Calu3 (cell line): ENCODE data around the gene PKN3. TPM values are rescaled to one million over a fixed set of nuclear protein-coding genes. Genes with fewer than 3 reads are reported as not detected.

ENCODE experiments used
- BruUV-seq: library from RNA; stranded (reverse); fragments of 400-500 nt; replicated peaks from 2 replicates; lab custom pipeline; 2021; lab: Mats Ljungman, UMichigan
- CTCF ChIA-PET: fragments of 300-600 bp; sonication (Branson Sonifier 250); formaldehyde crosslinking; loops from one replicate; lab custom pipeline; 2022; ENCODE audit warnings: antibody characterized with exemption; lab: Charles Lee
- DNase-seq: peaks from one replicate; pipeline ENCODE4 v3.0.0; 2022
- H3K27ac Mint-ChIP-seq: one replicate; pipeline ENCODE4 v1.8.0; 2022; ENCODE audit warnings: mixed read lengths; ENCODE audit not compliant: unreplicated experiment
- H3K27me3 Mint-ChIP-seq: one replicate; pipeline ENCODE4 v1.8.0; 2022; ENCODE audit warnings: mixed read lengths; ENCODE audit not compliant: unreplicated experiment
- H3K36me3 Mint-ChIP-seq: one replicate; pipeline ENCODE4 v1.8.0; 2022; ENCODE audit warnings: mild to moderate bottlenecking, moderate library complexity, mixed read lengths; ENCODE audit not compliant: insufficient read depth, unreplicated experiment
- H3K4me1 Mint-ChIP-seq: one replicate; pipeline ENCODE4 v1.8.0; 2022; ENCODE audit warnings: mild to moderate bottlenecking, low read depth, mixed read lengths; ENCODE audit not compliant: unreplicated experiment
- H3K4me3 Mint-ChIP-seq: one replicate; pipeline ENCODE4 v1.8.0; 2022; ENCODE audit warnings: mild to moderate bottlenecking, low read depth, moderate library complexity, mixed read lengths; ENCODE audit not compliant: unreplicated experiment
- H3K9me3 Mint-ChIP-seq: one replicate; pipeline ENCODE4 v1.8.0; 2022; ENCODE audit warnings: low read depth, mixed read lengths; ENCODE audit not compliant: unreplicated experiment
- intact Hi-C: fragments of 100-400 bp; cut with micrococcal nuclease; formaldehyde crosslinking; loops from one replicate; pipeline ENCODE4 v1.10.0; 2022; ENCODE audit not compliant: unreplicated experiment
- total RNA-seq: library from RNA; stranded (reverse); gene quantifications from 2 replicates; pipeline ENCODE4 v1.2.3, GENCODE V29; 2022
- TF ChIP-seq, protein P1 (sequence below): fragments of 200-600 bp; IDR thresholded peaks from one replicate; pipeline ENCODE4 v1.8.0; 2022; ENCODE audit warnings: antibody characterized with exemption; ENCODE audit not compliant: unreplicated experiment

Gene PKN3
- total RNA-seq, 1 experiment from 2014 or later, result 7.7 TPM

DNA sequence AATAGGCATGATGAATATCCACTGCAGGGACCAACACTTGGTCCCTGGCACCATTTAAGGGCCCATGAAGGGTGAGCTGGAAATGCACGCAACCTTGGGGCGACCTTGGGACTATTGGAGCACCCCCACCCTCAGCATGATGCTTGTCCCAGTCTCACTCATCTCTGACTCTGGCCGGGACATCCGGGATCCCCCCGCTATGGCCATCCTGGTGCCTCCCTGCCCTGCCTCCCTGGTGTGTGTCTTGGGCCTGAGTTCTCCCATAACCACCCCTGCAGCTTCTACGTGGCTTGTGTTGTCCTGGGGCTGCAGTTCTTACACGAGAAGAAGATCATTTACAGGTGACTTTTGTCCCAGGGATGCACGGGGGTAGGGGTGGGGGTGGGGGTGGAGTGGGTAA lies 15.7 kb downstream of the PKN3 start:
- intact Hi-C loops, result no loop called here
- Mint-ChIP-seq H3K27me3 (no peaks in the 10 kb centered on the region), H3K4me3 (no peak overlapping the region), H3K4me1 (peaks cover 8% of the 10 kb centered on the region), H3K36me3 (peaks cover 15% of the 10 kb centered on the region), H3K27ac (no peak overlapping the region), H3K9me3 (no peaks in the 10 kb centered on the region)
- DNase-seq, result no peak
- CTCF ChIA-PET, result no interaction called here
- TF ChIP-seq, protein P1, sequence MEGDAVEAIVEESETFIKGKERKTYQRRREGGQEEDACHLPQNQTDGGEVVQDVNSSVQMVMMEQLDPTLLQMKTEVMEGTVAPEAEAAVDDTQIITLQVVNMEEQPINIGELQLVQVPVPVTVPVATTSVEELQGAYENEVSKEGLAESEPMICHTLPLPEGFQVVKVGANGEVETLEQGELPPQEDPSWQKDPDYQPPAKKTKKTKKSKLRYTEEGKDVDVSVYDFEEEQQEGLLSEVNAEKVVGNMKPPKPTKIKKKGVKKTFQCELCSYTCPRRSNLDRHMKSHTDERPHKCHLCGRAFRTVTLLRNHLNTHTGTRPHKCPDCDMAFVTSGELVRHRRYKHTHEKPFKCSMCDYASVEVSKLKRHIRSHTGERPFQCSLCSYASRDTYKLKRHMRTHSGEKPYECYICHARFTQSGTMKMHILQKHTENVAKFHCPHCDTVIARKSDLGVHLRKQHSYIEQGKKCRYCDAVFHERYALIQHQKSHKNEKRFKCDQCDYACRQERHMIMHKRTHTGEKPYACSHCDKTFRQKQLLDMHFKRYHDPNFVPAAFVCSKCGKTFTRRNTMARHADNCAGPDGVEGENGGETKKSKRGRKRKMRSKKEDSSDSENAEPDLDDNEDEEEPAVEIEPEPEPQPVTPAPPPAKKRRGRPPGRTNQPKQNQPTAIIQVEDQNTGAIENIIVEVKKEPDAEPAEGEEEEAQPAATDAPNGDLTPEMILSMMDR, result no peak
- BruUV-seq, result no TSS peak

DNA sequence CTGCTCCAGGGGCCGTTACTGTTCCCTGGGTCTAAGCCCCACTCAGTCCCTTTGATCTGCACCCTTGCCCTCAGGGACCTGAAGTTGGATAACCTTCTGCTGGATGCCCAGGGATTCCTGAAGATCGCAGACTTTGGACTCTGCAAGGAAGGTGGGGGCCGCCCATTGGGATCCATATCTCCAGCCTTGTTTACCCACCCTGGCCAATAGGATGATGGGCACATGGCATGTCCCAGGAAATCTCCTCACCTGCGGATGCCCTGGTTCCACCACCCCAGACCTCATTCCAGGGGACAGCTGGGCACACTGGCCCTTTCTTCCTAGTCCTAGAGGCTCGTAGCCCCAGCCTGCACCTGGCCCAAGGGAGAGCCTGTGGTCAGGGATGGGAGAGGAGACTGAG lies 16.2 kb downstream of the PKN3 start:
- peaks cover 12% of the 10 kb centered on the region for H3K4me1 Mint-ChIP-seq
- no peak overlapping the region for H3K4me3 Mint-ChIP-seq
- peaks cover 19% of the 10 kb centered on the region for H3K36me3 Mint-ChIP-seq
- no peak for DNase-seq
- H3K9me3 Mint-ChIP-seq, result no peaks in the 10 kb centered on the region
- BruUV-seq, result no TSS peak
- intact Hi-C loops, result no loop called here
- TF ChIP-seq, protein P1, result no peak
- CTCF ChIA-PET, result interaction anchor here (0.7 kb wide), 1 partner anchor 82 kb away, joined by 4 read pairs; no protein-coding TSS in a partner anchor
- no peak overlapping the region for H3K27ac Mint-ChIP-seq
- H3K27me3 Mint-ChIP-seq, result no peaks in the 10 kb centered on the region

DNA sequence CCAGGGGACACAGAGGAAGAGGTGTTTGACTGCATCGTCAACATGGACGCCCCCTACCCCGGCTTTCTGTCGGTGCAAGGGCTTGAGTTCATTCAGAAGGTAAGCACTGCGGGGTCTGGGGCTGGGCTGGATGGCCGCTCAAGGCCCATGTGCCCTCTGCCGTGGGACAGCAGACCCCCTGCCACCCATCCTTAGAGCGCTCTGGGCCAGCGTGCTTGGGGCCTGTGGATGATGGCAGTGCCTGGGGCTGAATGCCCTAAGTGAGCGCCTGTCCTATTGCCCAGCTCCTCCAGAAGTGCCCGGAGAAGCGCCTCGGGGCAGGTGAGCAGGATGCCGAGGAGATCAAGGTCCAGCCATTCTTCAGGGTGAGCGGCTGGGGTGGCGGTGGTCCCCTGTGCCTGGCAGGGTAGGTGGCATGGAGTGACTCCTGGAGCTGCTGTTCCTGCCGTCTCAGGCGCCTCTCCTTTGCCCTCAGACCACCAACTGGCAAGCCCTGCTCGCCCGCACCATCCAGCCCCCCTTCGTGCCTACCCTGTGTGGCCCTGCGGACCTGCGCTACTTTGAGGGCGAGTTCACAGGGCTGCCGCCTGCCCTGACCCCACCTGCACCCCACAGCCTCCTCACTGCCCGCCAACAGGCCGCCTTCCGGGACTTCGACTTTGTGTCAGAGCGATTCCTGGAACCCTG lies 17.8 kb downstream of the PKN3 start:
- TF ChIP-seq, protein P1, result no peak
- intact Hi-C loops, result no loop called here
- Mint-ChIP-seq H3K36me3 (peaks cover 35% of the 10 kb centered on the region), H3K9me3 (no peaks in the 10 kb centered on the region), H3K4me3 (no peak overlapping the region), H3K4me1 (peaks cover 13% of the 10 kb centered on the region), H3K27ac (no peak overlapping the region), H3K27me3 (no peaks in the 10 kb centered on the region)
- CTCF ChIA-PET, result no interaction called here
- no peak for DNase-seq
- no TSS peak for BruUV-seq

DNA sequence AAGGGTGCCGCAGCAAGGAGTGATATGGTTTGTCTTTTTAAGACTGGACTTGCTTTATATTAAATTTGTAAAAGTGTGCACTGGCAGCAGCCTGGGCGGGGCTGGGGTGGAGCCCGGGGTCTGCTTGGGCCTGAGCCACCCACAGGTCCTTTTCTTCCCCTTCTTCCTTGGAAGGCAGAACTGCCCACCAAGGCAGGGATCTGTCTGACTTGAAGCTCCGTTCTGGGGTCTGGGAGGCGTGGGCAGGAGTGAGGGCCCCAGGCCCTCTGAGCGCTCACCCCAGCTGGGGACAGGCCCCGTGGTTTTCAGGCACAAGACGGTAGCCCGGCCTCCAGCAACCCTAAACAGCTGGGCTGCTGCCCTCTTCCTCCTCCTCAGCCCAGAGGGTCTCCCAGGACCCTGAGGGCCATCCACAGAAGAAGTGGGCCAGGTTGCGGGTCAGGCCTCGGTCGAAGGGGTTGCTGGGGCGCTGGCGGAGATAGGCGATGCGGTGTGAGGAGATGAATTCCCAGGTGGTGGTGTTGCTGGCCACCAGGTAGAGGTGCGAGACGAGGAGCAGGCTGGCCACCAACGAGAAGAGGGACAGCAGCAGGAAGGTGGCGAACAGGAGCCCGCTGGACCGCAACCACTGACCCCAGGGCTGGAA lies 18.7 kb downstream of the PKN3 start:
- H3K27ac Mint-ChIP-seq, result no peak overlapping the region
- intact Hi-C loops, result no loop called here

More for the DNA sequence above, 18.7 kb downstream of the PKN3 start:
- DNase-seq, result no peak
- TF ChIP-seq, protein P1, result no peak
- no peak overlapping the region for H3K4me3 Mint-ChIP-seq
- no peaks in the 10 kb centered on the region for H3K9me3 Mint-ChIP-seq
- H3K36me3 Mint-ChIP-seq, result peaks cover 36% of the 10 kb centered on the region
- CTCF ChIA-PET, result no interaction called here
- H3K27me3 Mint-ChIP-seq, result no peaks in the 10 kb centered on the region
- TSS peak; percentile 30 for BruUV-seq
- peaks cover 13% of the 10 kb centered on the region for H3K4me1 Mint-ChIP-seq
